H9 (cell line): Measurements from ENCODE around the gene RAB3A. TPM values are rescaled to one million over a fixed set of nuclear protein-coding genes. Genes with fewer than 3 reads are reported as not detected.

Experiments used
- DNase-seq: peaks from one replicate; pipeline ENCODE4 v3.0.0-alpha.2; 2017
- H2AFZ ChIP-seq: one replicate; pipeline ENCODE4 v1.6.1; 2013; ENCODE audit warnings: mild to moderate bottlenecking, low read length, control low read depth, moderate library complexity
- H2AK5ac ChIP-seq: 2 replicates; pipeline ENCODE4 v1.6.1; 2013; ENCODE audit warnings: low read length, control low read depth, mixed read lengths; ENCODE audit not compliant: insufficient read length
- H2BK120ac ChIP-seq: one replicate; pipeline ENCODE4 v1.6.1; 2013; ENCODE audit warnings: low read depth, mild to moderate bottlenecking, low read length, control low read depth, inconsistent platforms; ENCODE audit not compliant: poor library complexity, severe bottlenecking
- H2BK12ac ChIP-seq: 2 replicates; pipeline ENCODE4 v1.6.1; 2013; ENCODE audit warnings: low read length, control low read depth, mixed read lengths, low read depth; ENCODE audit not compliant: insufficient read length
- H2BK15ac ChIP-seq: 2 replicates; pipeline ENCODE4 v1.6.1; 2013; ENCODE audit warnings: low read depth, low read length, control low read depth
- H2BK20ac ChIP-seq: one replicate; pipeline ENCODE4 v1.6.1; 2013; ENCODE audit warnings: low read depth, mild to moderate bottlenecking, low read length, control low read depth, inconsistent platforms; ENCODE audit not compliant: poor library complexity, severe bottlenecking
- H2BK5ac ChIP-seq: 2 replicates; pipeline ENCODE4 v1.6.1; 2013; ENCODE audit warnings: low read length, control low read depth, mixed read lengths; ENCODE audit not compliant: insufficient read length
- H3K14ac ChIP-seq: 2 replicates; pipeline ENCODE4 v1.6.1; 2013; ENCODE audit warnings: low read length, control low read depth; ENCODE audit not compliant: insufficient read depth
- H3K18ac ChIP-seq: 2 replicates; pipeline ENCODE4 v1.6.1; 2013; ENCODE audit warnings: low read depth, mild to moderate bottlenecking, mixed read lengths, low read length, control low read depth; ENCODE audit not compliant: insufficient read length
- H3K23ac ChIP-seq: 2 replicates; pipeline ENCODE4 v1.6.1; 2013; ENCODE audit warnings: low read length, control low read depth, mixed read lengths, low read depth; ENCODE audit not compliant: insufficient read length
- H3K23me2 ChIP-seq: 2 replicates; pipeline ENCODE4 v1.6.1; 2013; ENCODE audit warnings: low read depth, mild to moderate bottlenecking, mixed read lengths, low read length, control low read depth; ENCODE audit not compliant: insufficient read length, poor library complexity, severe bottlenecking
- H3K27ac ChIP-seq: 2 replicates; pipeline ENCODE4 v1.5.1; 2013; ENCODE audit warnings: low read length, control low read depth, mixed read lengths, low read depth; ENCODE audit not compliant: insufficient read length
- H3K27me3 ChIP-seq: 2 replicates; pipeline ENCODE4 v1.6.1; 2013; ENCODE audit warnings: low read length, control low read depth, inconsistent platforms; ENCODE audit not compliant: insufficient read depth
- H3K4ac ChIP-seq: 2 replicates; pipeline ENCODE4 v1.6.1; 2013; ENCODE audit warnings: low read depth, mild to moderate bottlenecking, control low read depth, inconsistent platforms, low read length, moderate library complexity
- H3K4me1 ChIP-seq: 2 replicates; pipeline ENCODE4 v1.6.1; 2013; ENCODE audit warnings: low read length, control low read depth, inconsistent platforms; ENCODE audit not compliant: insufficient read depth
- H3K4me2 ChIP-seq: 2 replicates; pipeline ENCODE4 v1.6.1; 2013; ENCODE audit warnings: low read length, control low read depth, mixed read lengths; ENCODE audit not compliant: insufficient read length, insufficient read depth
- H3K56ac ChIP-seq: 2 replicates; pipeline ENCODE4 v1.6.1; 2013; ENCODE audit warnings: low read depth, mild to moderate bottlenecking, mixed read lengths, low read length, control low read depth; ENCODE audit not compliant: insufficient read length
- H3K79me1 ChIP-seq: 2 replicates; pipeline ENCODE4 v1.6.1; 2013; ENCODE audit warnings: low read depth, mild to moderate bottlenecking, moderate library complexity, low read length, control low read depth, inconsistent platforms; ENCODE audit not compliant: insufficient read depth, poor library complexity, severe bottlenecking
- H3K79me2 ChIP-seq: 2 replicates; pipeline ENCODE4 v1.6.1; 2013; ENCODE audit warnings: low read length, control low read depth, inconsistent platforms; ENCODE audit not compliant: insufficient read depth
- H3K9ac ChIP-seq: 2 replicates; pipeline ENCODE4 v1.6.1; 2013; ENCODE audit warnings: low read length, control low read depth, mixed read lengths; ENCODE audit not compliant: insufficient read length; ENCODE audit errors: extremely low read depth
- H3K9me3 ChIP-seq: one replicate; pipeline ENCODE4 v1.6.1; 2013; ENCODE audit warnings: low read depth, low read length, inconsistent platforms; ENCODE audit not compliant: control insufficient read depth
- H3T11ph ChIP-seq: one replicate; pipeline ENCODE4 v1.6.1; 2013; ENCODE audit warnings: mild to moderate bottlenecking, low read length, control low read depth, inconsistent platforms
- H4K20me1 ChIP-seq: one replicate; pipeline ENCODE4 v1.6.1; 2013; ENCODE audit not compliant: control insufficient read depth, insufficient read length, insufficient read depth
- H4K5ac ChIP-seq: 2 replicates; pipeline ENCODE4 v1.6.1; 2013; ENCODE audit warnings: low read depth, mild to moderate bottlenecking, mixed read lengths, low read length, control low read depth; ENCODE audit not compliant: insufficient read length
- H4K8ac ChIP-seq: replicated peaks from 2 replicates; pipeline ENCODE4 v1.6.1; 2013; ENCODE audit warnings: low read length, control low read depth, mixed read lengths, low read depth; ENCODE audit not compliant: insufficient read length
- H4K91ac ChIP-seq: 2 replicates; pipeline ENCODE4 v1.6.1; 2013; ENCODE audit warnings: low read depth, mild to moderate bottlenecking, moderate library complexity, mixed read lengths, low read length, control low read depth; ENCODE audit not compliant: insufficient read length
- H3K27ac Mint-ChIP-seq, 3 experiments: 2 replicates in 2 of 3; 3 replicates in 1 of 3; pipeline ENCODE4 v1.8.0; 2020 to 2021; ENCODE audit warnings: mixed read lengths in 3 of 3, mild to moderate bottlenecking in 1 of 3, moderate library complexity in 1 of 3
- H3K27me3 Mint-ChIP-seq: 2 replicates; pipeline ENCODE4 v1.8.0; 2021; ENCODE audit warnings: low read depth, mild to moderate bottlenecking, moderate library complexity, mixed read lengths
- H3K36me3 Mint-ChIP-seq, 3 experiments: 2 replicates in 2 of 3; 3 replicates in 1 of 3; pipeline ENCODE4 v1.8.0; 2020 to 2021; ENCODE audit warnings: low read depth in 3 of 3, mixed read lengths in 3 of 3; ENCODE audit not compliant: insufficient read depth in 1 of 3
- H3K4me1 Mint-ChIP-seq, 2 experiments: 2 replicates each; pipeline ENCODE4 v1.8.0; 2020; ENCODE audit warnings: mixed read lengths in 2 of 2
- H3K4me3 Mint-ChIP-seq, 2 experiments: 2 replicates in 1 of 2; 3 replicates in 1 of 2; pipeline ENCODE4 v1.8.0; 2020 to 2021; ENCODE audit warnings: mild to moderate bottlenecking in 2 of 2, mixed read lengths in 2 of 2, moderate library complexity in 1 of 2
- H3K9me3 Mint-ChIP-seq, 2 experiments: 2 replicates in 1 of 2; 3 replicates in 1 of 2; pipeline ENCODE4 v1.8.0; 2020; ENCODE audit warnings: mild to moderate bottlenecking in 2 of 2, mixed read lengths in 2 of 2, moderate library complexity in 1 of 2
- CTCF ChIP-seq: fragments of 200-600 bp; sonication (generic); conservative IDR thresholded peaks from 3 replicates; pipeline ENCODE4 v1.8.0; 2021; ENCODE audit warnings: antibody characterized with exemption, mild to moderate bottlenecking
- WGBS: extraction: QIAGEN DNeasy Blood & Tissue Kit; methylation state at CpG from one replicate; pipeline ENCODE4 v1.1.7; 2013; ENCODE audit warnings: missing lambda C conversion rate, low lambda C conversion rate, mixed read lengths; ENCODE audit not compliant: insufficient read length; ENCODE audit errors: extremely low coverage; 5-methylcytosine and 5-hydroxymethylcytosine counted together
- total RNA-seq: library from RNA; stranded (reverse); gene quantifications from 2 replicates; pipeline ENCODE4 v1.2.1, GENCODE V29; 2021

RAB3A gene
- total RNA-seq, 1 experiment from 2014 or later: 6.8 TPM

- no peak overlapping the region for H3K4ac ChIP-seq
- Mint-ChIP-seq H3K4me1 (peaks cover 15 to 33% of the 10 kb centered on the region in 2 experiments), H3K27me3 (no peaks in the 10 kb centered on the region), H3K27ac (peak overlapping the region in 1 of 3 experiments; percentile 58; a peak in 1 of 7 replicates), H3K4me3 (no peak overlapping the region), H3K9me3 (no peaks in the 10 kb centered on the region), H3K36me3 (peaks cover 7 to 19% (median 19%) of the 10 kb centered on the region in 3 experiments; a peak in 6 of 7 replicates)
- H2BK12ac ChIP-seq: no peak overlapping the region
- H3K27me3 ChIP-seq: no peaks in the 10 kb centered on the region
- H4K5ac ChIP-seq: no peak overlapping the region
- H3K27ac ChIP-seq: no peak overlapping the region
- 0 out of 2 replicates have a peak, but pooled peaks cover 2% of the 10 kb centered on the region for H3K4me1 ChIP-seq
- H3K14ac ChIP-seq: no peak overlapping the region
- no peak overlapping the region for H4K8ac ChIP-seq
- no peaks in the 10 kb centered on the region for H3K79me2 ChIP-seq
- H2BK20ac ChIP-seq: no peak overlapping the region
- no peak overlapping the region for H2AK5ac ChIP-seq
- peaks cover 4% of the 10 kb centered on the region for H4K20me1 ChIP-seq
- no peak overlapping the region for H3K9ac ChIP-seq
- H3K56ac ChIP-seq: no peak overlapping the region
- no peaks in the 10 kb centered on the region for H3K79me1 ChIP-seq
- H2BK5ac ChIP-seq: no peak overlapping the region
- no peak overlapping the region for H2AFZ ChIP-seq
- no peak overlapping the region for H2BK15ac ChIP-seq
- H3K4me2 ChIP-seq: no peak overlapping the region
- no CpG with 5 or more reads among the region's 22 CpGs for WGBS
- no peak overlapping the region for H4K91ac ChIP-seq
- H3K23me2 ChIP-seq: peaks cover 11% of the 10 kb centered on the region
- no peaks in the 10 kb centered on the region for H3K9me3 ChIP-seq
- TF ChIP-seq CTCF: no peak
- H3K18ac ChIP-seq: no peak overlapping the region
- H3K23ac ChIP-seq: no peak overlapping the region
- no peak overlapping the region for H3T11ph ChIP-seq
- no peak for DNase-seq
- no peak overlapping the region for H2BK120ac ChIP-seq
Measured at GRCh38 chr19:18156841-18157464, 46.9 kb downstream of the RAB3A start.
